Lower leg skin (tissue), 4 donors: ENCODE measurements around the gene CFAP69. TPM values are rescaled to one million over a fixed set of nuclear protein-coding genes. Genes with fewer than 3 reads are reported as not detected.

Source experiments
- DNase-seq, 2 donors: peaks; one replicate each; pipeline ENCODE4 v3.0.0-alpha.2; 2019; ENCODE audit warnings: low spot score in 2 of 2
- H3K4me3 ChIP-seq: fragments of 200-600 bp; sonication (generic); 2 replicates; pipeline ENCODE4 v1.5.1; 2017; ENCODE audit warnings: mild to moderate bottlenecking, low read depth; ENCODE audit not compliant: poor library complexity, severe bottlenecking
- CTCF ChIP-seq, 3 donors: fragments of 450-650 bp; IDR thresholded peaks; one replicate each; pipeline ENCODE4 v1.5.1; 2016; ENCODE audit warnings: antibody characterized with exemption in 3 of 3, mild to moderate bottlenecking in 3 of 3, moderate library complexity in 2 of 3
- POLR2A ChIP-seq, 2 donors: fragments of 450-650 bp; IDR thresholded peaks; one replicate each; pipeline ENCODE4 v1.6.1; 2016 to 2017; ENCODE audit warnings: antibody characterized with exemption in 2 of 2, mild to moderate bottlenecking in 1 of 2, moderate library complexity in 1 of 2
- WGBS, 2 donors: methylation state at CpG; one replicate each; pipeline ENCODE4 v1.1.5; 2018; 5-methylcytosine and 5-hydroxymethylcytosine counted together
- intact Hi-C: fragments of 100-400 bp; cut with DNase I; formaldehyde crosslinking; loops from one replicate; pipeline ENCODE4 v1.15.0; 2023; ENCODE audit warnings: low total_unique reads
- total RNA-seq, 4 donors: library from RNA; depleted of rRNA; stranded (reverse); fragments of >200 nt; gene quantifications; one replicate each; pipeline ENCODE4 v1.1.0, GENCODE V29; 2016

CFAP69 gene
- total RNA-seq, 4 donors from 2014 or later = 1.3 to 3.7 (median 3.4) TPM

GRCh38 chr7:90225181-90225580 is 19.8 kb upstream of the CFAP69 start:
- TF ChIP-seq POLR2A (IDR thresholded peaks at IDR 0.05) (no peak), CTCF (IDR thresholded peaks at IDR 0.05) (no peak)
- WGBS, 2 donors = 93 to 94% methylated on average over 3 of the region's 3 CpGs
- no peak overlapping the region for H3K4me3 ChIP-seq
- intact Hi-C loops = no loop called here
- no peak for DNase-seq

- no peak for TF ChIP-seq POLR2A (IDR thresholded peaks at IDR 0.05)
- no peak for TF ChIP-seq CTCF (IDR thresholded peaks at IDR 0.05)
- no peak overlapping the region for H3K4me3 ChIP-seq
- no peak for DNase-seq
- 60 to 65% methylated on average over 1 of the region's 1 CpG for WGBS, 2 donors
- intact Hi-C loops = no loop called here
These were observed 19.4 kb upstream of the CFAP69 start for GRCh38 chr7:90225601-90226000.

GRCh38 chr7:90227259-90227658 is 17.7 kb upstream of the CFAP69 start:
- no peak overlapping the region for H3K4me3 ChIP-seq
- 95 to 97% methylated on average over 5 of the region's 5 CpGs for WGBS, 2 donors
- TF ChIP-seq CTCF (IDR thresholded peaks at IDR 0.05) (no peak), POLR2A (IDR thresholded peaks at IDR 0.05) (no peak)
- intact Hi-C loops = no loop called here
- DNase-seq = no peak

GRCh38 chr7:90229682-90230081 is 15.3 kb upstream of the CFAP69 start:
- DNase-seq = no peak
- 57 to 58% methylated on average over 2 of the region's 2 CpGs for WGBS, 2 donors
- H3K4me3 ChIP-seq = no peak overlapping the region
- intact Hi-C loops = no loop called here
- TF ChIP-seq POLR2A (IDR thresholded peaks at IDR 0.05) = no peak
- no peak for TF ChIP-seq CTCF (IDR thresholded peaks at IDR 0.05)

GRCh38 chr7:90230834-90231233 is 14.1 kb upstream of the CFAP69 start:
- intact Hi-C loops = no loop called here
- no peak for DNase-seq
- TF ChIP-seq CTCF (IDR thresholded peaks at IDR 0.05) (no peak), POLR2A (IDR thresholded peaks at IDR 0.05) (no peak)
- no peak overlapping the region for H3K4me3 ChIP-seq
- 77 to 82% methylated on average over 2 of the region's 2 CpGs for WGBS, 2 donors

- no peak overlapping the region for H3K4me3 ChIP-seq
- WGBS, 2 donors = 71 to 78% methylated on average over 3 of the region's 3 CpGs
- DNase-seq = no peak
- intact Hi-C loops = no loop called here
- no peak for TF ChIP-seq POLR2A (IDR thresholded peaks at IDR 0.05)
- no peak for TF ChIP-seq CTCF (IDR thresholded peaks at IDR 0.05)
These were observed 13.7 kb upstream of the CFAP69 start for GRCh38 chr7:90231304-90231703.
